Stimulated activated CD4-positive, alpha-beta T cell treated with anti-CD3 and anti-CD28 coated beads, Interleukin-4, amount 100 ng/mL, for 24 hours (primary cell): ENCODE measurements around the gene ALG9.

Experiments
- DNase-seq: peaks from one replicate; pipeline ENCODE4 v3.0.0-alpha.2; 2020

Gene ALG9

DNA sequence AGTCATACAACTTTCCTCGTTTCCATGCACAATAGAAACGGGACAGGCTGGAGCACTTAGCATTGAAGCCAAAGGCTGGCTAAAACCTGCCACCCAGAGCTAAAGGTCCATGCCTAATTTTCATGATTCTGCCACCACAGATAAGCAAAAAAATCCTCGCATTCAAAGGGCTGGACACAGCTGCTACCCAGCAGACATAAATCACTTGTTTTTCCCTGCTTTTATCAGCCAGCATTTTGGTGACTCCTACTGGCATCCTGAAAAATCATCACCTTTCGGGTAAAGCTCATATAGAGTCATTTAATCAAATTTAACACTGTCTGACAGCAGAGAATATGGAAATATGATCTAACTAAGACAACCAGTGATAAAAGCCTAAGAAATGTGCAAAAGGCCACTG lies 37.9 kb downstream of the ALG9 start:
- no peak for DNase-seq

DNA sequence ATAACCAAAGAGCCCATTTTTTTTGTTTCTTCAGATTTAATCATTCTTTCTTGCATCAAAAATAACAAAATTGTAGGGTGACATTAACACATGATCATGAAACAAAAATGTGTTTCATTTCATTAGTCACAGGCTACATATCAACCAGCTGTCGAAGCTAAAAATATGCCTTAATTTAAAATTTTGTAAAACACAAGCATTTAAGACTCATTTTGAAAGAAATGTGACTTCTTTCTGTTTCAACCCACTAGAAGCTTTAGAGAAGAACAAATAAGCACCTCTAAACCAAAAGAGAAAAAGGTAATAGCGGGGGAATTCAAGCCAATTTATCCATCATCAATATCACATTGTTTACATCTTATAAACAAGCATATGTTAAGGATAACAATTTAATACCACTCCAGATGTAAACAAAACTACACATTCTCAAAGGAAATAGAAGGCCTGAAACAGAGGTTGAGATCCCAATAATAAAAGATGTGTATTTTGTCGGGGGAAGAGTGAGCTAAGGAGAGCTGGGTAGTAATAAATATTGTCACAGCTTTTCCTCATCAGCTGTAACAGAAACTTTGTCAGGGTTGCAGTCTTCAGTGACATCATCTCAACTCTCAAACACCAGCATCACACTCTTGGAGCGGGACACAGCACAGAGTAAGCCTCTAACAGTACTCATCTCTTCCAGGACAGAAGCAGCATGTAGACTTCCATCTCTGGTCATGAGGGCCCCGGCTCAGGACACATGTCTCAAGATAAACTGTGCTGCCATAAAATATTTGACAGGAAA lies 42.0 kb downstream of the ALG9 start:
- no peak for DNase-seq

- no peak for DNase-seq
Observed at GRCh38 chr11:111826322-111826950, 44.9 kb downstream of the ALG9 start.

GRCh38 chr11:111823629-111824028 lies 47.8 kb downstream of the ALG9 start:
- DNase-seq, result no peak

GRCh38 chr11:111823131-111823530 lies 48.2 kb downstream of the ALG9 start:
- DNase-seq, result no peak

DNA sequence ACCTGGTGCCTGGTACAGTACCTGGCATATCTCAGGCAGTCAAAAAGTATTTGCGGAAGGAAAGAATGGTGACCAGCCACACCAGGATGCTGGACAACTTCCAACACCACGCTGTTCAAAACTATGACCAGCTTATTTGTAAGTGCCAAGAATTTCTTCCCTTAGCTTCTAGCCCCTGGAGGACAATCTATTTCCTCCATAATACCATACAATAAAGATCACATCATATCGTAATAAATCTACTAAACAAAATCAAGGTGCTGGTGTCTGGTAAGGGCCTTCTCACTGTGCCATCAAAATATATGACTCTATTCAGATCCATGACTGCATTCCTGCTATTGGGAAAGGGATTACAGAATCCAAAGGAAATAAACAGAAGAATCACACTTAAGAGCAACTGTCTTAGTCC lies 51.5 kb downstream of the ALG9 start:
- DNase-seq, result no peak

DNA sequence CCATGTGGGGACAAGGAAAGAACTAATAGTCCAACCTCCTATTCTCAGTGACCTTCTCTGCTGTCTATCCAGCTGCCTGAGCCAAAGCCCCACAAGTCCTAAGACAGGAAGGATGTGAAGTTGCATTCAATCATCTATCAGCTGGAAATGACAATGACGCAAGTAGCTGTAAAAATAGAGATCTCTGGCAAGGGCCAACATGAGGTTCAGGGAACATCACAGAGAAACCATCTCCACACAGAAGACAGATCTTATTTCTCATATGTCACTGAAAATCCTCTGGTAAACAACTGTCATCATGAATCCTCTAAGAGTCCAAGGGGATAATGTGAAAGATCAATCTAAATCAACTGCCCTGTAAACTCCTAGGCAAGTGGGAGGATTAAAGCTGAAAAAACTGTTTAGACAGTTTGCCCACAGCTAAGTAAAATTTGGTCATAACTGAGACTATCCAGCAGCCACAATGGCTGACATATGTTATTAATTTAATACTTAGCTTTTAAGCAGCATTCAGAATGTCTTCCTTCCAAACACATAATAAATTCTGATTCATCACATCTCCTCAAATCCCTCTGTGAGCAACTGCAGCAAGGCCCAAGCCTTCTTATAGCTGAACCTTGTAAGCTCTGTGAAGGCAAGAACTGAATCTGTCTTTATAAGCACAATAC lies 52.1 kb downstream of the ALG9 start:
- DNase-seq, result no peak

DNA sequence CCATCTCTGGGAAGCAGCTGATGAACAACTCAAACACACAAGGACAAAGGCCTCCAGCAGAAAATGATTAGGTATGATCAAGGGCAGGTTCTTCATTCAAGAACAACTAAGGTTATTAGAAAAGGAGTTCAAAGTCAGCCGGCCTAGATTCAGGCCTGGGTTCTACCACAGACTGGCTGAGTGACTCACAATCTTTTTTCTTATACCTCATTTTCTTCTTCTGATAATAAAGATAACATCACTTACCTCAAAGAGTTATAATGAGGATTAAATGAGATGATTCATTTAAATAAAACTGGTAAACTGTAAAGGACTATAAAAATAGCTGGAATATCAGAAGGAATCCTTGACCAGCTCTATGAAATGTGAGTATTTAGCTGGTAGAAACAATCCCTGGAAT lies 55.9 kb downstream of the ALG9 start:
- no peak for DNase-seq

GRCh38 chr11:111814557-111815320 lies 56.6 kb downstream of the ALG9 start:
- DNase-seq, result no peak

GRCh38 chr11:111814106-111814505 lies 57.3 kb downstream of the ALG9 start:
- DNase-seq, result no peak

DNA sequence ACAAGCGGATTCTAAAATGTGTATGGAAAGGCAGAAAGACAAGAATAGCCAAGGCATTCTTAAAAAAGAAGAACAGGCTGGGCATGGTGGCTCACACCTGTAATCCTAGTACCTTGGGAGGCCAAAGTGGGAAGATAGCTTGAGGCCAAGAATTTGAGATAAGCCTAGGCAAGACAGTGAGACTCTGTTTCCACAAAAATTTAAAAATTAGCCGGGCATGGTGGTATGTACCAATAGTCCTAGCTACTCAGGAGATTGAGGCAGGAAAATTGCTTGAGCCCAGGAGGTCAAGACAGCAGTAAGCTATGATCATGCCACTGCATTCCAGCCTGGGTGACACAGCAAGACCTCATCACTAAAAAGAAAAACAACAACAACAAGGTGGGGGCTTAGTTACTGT lies 59.2 kb downstream of the ALG9 start:
- DNase-seq, result no peak

GRCh38 chr11:111811445-111811844 lies 59.9 kb downstream of the ALG9 start:
- DNase-seq, result no peak

- no peak for DNase-seq
Observed at GRCh38 chr11:111808834-111809233, 62.5 kb downstream of the ALG9 start.

- no peak for DNase-seq
Observed at GRCh38 chr11:111808063-111808588, 63.3 kb downstream of the ALG9 start.

DNA sequence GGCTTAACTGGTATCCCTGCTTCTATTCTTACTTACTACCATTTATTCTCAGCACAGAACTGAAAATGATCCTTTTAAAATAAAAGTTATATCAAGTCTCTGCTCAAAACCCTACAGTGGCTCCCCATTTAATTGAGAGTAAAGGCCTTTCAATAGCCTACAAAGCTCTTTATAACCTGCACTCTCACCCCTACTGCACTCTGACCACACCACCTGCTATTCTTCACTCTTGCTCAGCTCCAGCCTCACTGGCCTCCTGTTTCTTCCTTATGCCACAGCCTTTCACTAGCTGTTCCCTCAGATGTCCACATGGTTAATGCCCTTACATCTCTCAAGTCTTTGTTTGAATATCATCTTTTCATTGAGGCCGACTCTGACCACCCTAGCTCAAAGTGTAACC lies 64.3 kb downstream of the ALG9 start:
- no peak for DNase-seq

- DNase-seq, result no peak
Observed at GRCh38 chr11:111801135-111801534, 70.2 kb downstream of the ALG9 start.

GRCh38 chr11:111798279-111798678 lies 73.1 kb downstream of the ALG9 start:
- DNase-seq, result no peak

DNA sequence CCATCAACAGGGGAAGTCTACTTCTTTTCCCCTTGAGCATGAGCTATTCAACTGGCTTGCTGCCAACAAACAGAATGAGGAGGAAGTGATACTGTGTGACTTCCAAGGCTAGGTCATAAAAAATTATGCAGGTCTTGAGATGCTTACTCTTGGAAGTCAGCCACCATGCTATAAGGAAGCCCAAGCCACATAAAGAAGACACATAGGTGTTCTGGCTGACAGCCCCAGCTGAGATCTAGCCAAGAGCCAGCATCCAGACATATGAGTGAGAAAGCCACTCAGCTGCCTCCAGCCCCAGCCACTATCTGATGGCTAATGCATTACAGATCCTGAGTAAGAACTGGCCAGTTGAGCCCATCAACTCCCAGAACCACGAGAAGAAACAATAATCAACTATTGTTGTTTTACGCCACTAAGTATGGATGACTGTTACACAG lies 74.2 kb downstream of the ALG9 start:
- DNase-seq, result no peak

GRCh38 chr11:111796696-111797095 lies 74.7 kb downstream of the ALG9 start:
- DNase-seq, result no peak

DNA sequence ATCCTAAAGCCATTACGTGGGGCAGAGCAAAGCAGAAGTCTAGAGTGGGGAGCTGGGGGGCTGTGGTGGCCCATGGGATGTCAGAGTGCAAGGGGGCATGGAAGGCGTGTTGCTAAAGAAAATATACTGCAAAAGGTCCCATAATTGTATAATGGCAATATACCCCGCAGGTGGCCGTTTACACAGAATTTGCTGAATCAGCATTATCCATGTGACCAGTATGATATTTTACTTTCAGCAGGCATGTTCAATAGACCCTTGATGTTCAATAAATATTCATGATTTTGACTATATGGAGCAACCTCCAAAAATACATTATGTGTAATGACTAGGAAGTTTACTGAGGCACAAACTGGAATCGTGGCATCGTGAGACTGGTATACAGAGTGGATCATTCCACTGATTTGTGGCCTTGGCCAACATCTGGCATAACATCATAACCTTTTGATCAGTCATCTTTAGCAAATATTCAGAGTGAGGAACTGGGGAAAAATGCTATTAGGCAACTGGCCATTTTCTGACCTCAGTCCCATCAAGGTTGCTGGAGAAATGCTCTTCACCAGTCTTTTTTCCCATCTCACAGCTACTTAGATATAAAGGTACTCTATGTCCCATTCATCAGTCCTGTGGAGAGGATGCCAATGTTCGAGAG lies 75.9 kb downstream of the ALG9 start:
- no peak for DNase-seq

GRCh38 chr11:111793863-111794262 lies 77.5 kb downstream of the ALG9 start:
- no peak for DNase-seq

- DNase-seq, result no peak
Observed at GRCh38 chr11:111792955-111793500, 78.4 kb downstream of the ALG9 start.
